A673 (cell line): Measurements from ENCODE around the gene HACD4.

ENCODE experiments used
- CTCF ChIP-seq: fragments of 300-800, 200-600 bp; sonication (generic); conservative IDR thresholded peaks from 2 replicates; pipeline ENCODE4 v1.5.1; 2017; ENCODE audit warnings: low read depth, mild to moderate bottlenecking, antibody characterized with exemption, low read length, moderate library complexity, mixed read lengths
- EZH2 ChIP-seq: fragments of 200-600 bp; sonication (generic); IDR thresholded peaks from 2 replicates; pipeline ENCODE4 v1.6.1; 2017; ENCODE audit warnings: borderline replicate concordance, low read depth, mild to moderate bottlenecking, mixed read lengths, antibody characterized with exemption, low read length; ENCODE audit not compliant: poor library complexity, severe bottlenecking

- TF ChIP-seq CTCF, result no peak
- TF ChIP-seq EZH2, result no peak
Observed at GRCh38 chr9:21001581-21001980, 29.9 kb downstream of the HACD4 start.
